HL-60 (cell line): ENCODE results near the gene KIAA0408.

Experiments used
- GABPA ChIP-seq: IDR thresholded peaks from 2 replicates; pipeline ENCODE4 v1.6.1; 2012; ENCODE audit warnings: low read depth
- POLR2AphosphoS5 ChIP-seq: IDR thresholded peaks from 2 replicates; pipeline ENCODE4 v1.6.1; 2012; ENCODE audit warnings: low read depth
- TF ChIP-seq, protein P1 (sequence below): IDR thresholded peaks from one replicate; pipeline ENCODE4 v1.5.1; 2011; ENCODE audit warnings: low read length, control low read depth, inconsistent platforms; ENCODE audit not compliant: insufficient read depth

DNA sequence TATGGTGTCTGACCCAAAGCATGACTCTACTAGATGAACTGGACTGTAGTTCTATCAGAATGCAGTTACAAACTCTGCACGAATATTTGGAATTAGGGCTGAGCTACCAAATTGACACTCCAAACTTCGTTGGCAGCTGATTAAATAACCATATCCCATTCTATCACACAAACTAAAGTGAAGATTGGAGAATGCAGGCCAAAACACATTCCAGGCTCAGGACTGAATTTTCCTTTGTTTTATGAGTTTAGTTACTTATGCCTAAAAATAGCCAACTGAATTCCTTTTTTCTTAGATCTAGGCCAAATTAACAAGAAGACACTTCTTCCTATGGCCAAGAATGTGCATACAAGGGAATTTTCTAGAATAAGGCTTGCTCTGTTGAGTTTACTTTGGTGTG, 9.7 kb upstream of the KIAA0408 start:
- TF ChIP-seq GABPA (no peak), POLR2AphosphoS5 (no peak)
- TF ChIP-seq, protein P1, sequence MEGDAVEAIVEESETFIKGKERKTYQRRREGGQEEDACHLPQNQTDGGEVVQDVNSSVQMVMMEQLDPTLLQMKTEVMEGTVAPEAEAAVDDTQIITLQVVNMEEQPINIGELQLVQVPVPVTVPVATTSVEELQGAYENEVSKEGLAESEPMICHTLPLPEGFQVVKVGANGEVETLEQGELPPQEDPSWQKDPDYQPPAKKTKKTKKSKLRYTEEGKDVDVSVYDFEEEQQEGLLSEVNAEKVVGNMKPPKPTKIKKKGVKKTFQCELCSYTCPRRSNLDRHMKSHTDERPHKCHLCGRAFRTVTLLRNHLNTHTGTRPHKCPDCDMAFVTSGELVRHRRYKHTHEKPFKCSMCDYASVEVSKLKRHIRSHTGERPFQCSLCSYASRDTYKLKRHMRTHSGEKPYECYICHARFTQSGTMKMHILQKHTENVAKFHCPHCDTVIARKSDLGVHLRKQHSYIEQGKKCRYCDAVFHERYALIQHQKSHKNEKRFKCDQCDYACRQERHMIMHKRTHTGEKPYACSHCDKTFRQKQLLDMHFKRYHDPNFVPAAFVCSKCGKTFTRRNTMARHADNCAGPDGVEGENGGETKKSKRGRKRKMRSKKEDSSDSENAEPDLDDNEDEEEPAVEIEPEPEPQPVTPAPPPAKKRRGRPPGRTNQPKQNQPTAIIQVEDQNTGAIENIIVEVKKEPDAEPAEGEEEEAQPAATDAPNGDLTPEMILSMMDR, result no peak
